DOHH2 (cell line): ENCODE measurements around the gene CTNNA2.

Experiments
- EZH2phosphoT487 ChIP-seq: fragments of 200-600 bp; sonication (generic); IDR thresholded peaks from 2 replicates; pipeline ENCODE4 v1.6.1; 2017; ENCODE audit warnings: borderline replicate concordance, mild to moderate bottlenecking, antibody characterized with exemption, low read length, moderate library complexity, mixed read lengths
- TF ChIP-seq, protein P1 (sequence below): fragments of 200-600 bp; sonication (generic); IDR thresholded peaks from one replicate; pipeline ENCODE4 v1.5.1; 2014; ENCODE audit warnings: antibody characterized with exemption, mild to moderate bottlenecking, low read depth, low read length; ENCODE audit not compliant: poor library complexity, severe bottlenecking

DNA sequence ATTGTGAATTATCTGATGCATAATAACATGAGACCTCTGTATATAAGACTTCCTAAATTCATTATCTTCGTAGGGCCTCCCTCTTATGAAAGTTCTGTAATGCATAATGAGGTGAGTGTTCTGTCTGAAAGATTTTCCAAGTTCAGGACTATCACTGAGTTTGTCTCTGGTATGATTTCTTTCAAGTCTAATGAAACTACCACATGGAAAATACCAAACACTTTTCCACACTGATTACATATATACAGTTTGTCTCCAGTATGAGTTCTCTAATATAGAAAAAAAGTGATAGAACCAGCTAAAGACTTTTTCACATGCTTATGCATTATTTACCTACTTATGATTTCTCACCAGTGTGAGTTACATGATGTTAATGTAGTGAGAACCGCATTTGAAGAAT, 34.7 kb downstream of the CTNNA2 start:
- TF ChIP-seq, protein P1, sequence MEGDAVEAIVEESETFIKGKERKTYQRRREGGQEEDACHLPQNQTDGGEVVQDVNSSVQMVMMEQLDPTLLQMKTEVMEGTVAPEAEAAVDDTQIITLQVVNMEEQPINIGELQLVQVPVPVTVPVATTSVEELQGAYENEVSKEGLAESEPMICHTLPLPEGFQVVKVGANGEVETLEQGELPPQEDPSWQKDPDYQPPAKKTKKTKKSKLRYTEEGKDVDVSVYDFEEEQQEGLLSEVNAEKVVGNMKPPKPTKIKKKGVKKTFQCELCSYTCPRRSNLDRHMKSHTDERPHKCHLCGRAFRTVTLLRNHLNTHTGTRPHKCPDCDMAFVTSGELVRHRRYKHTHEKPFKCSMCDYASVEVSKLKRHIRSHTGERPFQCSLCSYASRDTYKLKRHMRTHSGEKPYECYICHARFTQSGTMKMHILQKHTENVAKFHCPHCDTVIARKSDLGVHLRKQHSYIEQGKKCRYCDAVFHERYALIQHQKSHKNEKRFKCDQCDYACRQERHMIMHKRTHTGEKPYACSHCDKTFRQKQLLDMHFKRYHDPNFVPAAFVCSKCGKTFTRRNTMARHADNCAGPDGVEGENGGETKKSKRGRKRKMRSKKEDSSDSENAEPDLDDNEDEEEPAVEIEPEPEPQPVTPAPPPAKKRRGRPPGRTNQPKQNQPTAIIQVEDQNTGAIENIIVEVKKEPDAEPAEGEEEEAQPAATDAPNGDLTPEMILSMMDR = no peak
- no peak for TF ChIP-seq EZH2phosphoT487
